NCI-H146 (cell line): Measurements from ENCODE around the gene CLIP4.

Experiments
- DNase-seq: peaks from one replicate; lab custom pipeline; 2025; lab: John Stamatoyannopoulos, UW

CLIP4 gene

DNA sequence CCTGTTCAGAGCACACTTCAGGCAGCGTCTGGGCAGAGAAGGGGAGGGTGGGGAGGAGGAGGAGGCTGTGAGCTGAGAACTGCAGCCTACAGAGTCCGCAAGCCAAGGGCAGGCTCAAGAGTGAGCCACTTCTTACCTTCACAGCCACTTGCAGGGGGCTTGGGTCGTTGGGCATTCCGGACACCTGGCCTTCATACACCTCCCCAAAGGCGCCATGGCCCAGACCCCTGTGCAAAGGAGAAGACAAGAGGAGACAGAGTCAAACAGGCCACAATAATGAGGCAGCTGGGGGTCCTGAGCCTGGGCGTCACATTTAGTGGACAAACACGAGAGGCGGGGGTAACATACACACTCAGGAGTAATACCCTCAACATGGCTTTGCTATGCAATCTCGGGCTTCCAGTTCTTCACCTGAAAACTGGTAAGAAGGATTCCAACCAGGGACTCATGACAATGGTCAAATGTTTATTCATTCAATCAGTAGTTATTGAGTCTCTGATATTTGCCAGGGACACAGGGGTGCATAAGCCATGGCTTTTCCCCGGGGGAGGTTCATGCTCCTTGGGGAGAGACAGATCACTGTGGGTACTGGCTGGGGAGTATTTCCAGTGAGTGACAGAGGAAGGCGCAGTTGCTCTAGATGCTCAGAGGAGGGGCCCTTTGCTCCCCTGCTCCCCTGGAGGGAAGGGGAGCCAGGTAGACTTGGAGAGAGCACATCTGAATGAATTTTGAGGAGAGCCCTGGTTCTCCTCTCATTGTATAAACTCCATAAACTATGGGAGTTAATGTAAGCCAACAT, 107.4 kb downstream of the CLIP4 start:
- DNase-seq, result no peak

DNA sequence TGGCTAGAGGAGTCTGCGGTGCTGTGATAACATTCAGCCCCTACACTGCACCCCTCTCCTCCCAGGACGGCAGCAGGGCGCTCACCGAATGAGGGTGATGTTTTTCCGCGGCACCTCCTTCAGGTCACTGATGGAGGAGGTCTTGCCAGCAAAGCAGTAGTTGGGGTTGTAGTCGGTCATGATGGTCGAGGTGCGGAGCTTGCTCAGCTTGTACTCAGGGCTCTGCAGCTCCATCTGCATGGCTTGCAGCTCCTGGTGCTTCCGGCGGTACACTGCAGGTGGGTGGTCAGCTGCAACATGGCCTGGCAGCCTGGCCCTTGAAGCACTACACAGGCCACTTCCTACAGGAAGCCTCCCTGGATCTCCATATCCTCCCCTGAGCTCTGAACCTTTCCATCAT, 108.0 kb downstream of the CLIP4 start:
- DNase-seq, result no peak

DNA sequence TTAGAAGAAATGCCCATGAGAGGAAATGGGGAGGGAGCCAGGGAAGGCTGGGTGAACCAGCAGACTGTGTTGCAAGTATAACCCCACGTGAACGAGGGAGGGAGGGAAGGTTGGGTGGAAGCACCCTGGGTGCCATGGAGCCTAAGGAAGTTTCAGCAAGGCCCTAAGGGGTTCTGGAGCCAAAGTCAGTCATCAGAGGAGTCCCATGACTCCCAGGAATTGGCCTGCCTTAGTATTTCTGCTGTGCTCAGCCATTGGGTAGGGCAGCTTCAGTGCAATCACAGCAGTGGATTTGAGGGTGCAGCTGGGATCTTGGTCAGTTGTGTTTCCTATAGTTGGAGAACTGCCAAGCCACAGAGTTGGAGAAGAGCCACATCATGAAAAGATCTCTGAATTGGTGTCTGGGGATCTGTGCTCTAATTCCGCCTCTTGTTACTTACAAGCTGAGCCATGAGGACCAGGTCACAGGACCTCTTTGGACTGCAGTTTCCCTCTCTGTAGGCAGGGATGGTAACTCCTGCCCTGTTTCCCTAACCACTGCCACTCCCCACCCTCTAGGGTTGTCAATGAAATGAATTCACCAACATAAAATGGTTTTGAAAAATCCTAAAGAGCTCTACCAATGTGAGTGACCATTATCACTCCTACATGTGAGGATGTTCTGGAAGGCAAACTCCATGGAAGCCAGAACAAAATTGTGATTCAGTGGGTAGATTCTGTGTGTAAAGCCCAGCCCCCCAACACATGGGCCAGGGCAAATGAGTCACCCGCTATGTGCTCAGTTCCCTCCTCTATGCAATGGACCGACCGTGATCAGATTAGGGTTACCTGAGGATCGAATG, 108.9 kb downstream of the CLIP4 start:
- DNase-seq, result no peak

DNA sequence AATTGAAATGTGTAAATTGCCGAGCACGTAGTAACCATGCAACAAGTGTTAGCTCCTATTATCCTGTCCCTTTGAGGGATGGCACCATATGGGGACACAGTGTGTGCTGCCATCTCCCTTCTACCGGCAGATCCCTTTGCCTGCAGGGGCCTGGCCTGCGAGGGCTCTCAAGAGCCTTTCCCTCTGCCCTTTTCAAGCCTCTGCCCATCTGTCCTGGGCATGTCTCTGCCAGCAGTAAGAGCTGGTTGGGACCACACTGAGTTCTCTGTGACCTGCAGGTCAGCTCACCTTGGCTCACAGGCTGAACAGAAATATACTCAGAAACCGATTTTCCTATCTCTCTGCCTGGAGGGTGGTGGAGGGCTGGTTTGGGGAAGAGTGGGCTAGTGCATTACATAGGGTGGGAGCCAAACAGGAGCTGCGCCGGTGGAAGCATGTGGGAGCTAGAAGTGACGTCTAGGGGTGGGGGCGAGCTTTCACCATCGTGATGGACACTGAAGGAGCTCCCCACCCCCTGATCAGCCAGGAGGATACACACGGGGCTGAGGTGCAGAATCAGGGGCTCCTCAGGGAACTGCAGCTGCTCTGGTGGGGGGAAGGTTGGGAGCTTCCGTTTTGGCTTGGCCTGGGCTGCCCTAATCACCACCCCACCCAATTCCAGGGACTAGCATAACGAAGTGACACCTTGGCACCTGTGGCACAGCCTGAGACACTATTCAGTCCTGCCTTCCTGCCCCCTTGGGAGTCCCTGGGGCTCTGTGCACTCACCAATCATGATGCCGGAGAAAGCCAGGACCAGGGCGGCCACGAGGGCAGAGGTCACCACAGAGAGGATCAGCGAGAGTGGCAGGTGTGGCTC, 109.7 kb downstream of the CLIP4 start:
- no peak for DNase-seq

DNA sequence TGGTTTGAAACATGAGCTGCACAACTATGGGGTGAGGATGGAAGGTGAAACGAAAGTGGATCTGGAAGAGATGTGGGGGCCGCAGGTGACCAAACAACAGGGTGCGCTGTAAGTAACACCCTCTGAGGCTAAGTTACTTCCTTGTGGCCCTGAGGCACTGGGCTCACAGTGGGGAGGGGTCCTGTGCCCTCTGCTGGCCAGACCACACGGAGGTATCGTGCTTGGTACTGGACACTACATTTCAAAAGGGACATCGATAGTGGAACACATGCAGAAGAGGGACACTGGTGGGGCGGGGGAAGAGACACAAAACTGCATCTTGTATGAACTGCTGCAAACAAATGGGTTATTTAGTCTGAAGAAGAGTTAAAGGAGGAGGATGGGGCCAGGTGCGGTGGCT, 110.6 kb downstream of the CLIP4 start:
- no peak for DNase-seq

DNA sequence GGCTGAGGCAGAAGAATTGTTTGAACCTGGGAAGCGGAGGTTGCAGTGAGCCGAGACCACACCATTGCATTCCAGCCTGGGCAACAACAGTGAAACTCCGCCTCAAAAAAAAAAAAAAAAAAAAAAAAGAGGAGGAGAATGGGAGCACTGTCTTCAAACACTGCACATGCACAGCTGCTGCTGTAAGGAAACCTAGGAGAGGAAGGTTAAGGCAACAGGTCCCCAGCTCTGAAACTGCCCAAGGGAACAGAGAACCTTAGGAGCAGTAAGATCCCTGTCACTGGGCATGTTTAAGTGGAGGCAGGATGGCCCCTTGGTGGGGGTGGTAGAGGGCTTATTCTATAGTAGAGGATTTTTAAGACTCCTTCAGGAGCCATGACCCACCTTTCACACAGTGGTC, 111.2 kb downstream of the CLIP4 start:
- no peak for DNase-seq

DNA sequence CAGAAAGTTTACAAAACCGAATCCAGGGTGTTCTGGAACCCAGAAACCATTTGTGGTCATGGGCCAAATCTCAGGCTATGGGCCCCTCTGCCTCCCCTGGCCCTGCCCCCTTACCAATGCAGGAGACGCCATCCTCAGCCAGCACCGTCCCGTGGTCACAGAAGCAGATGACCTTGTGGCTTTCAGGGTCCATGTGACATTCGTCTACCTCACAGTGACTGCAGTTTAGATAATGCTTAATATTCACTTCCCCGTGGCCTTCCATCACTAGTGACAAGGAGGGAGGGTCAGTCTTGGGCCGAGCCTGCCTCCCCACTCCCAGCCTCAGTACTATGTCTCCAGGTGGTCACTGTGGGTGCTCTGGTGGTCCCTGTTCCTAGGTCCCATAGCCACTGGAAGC, 111.6 kb downstream of the CLIP4 start:
- DNase-seq, result no peak

DNA sequence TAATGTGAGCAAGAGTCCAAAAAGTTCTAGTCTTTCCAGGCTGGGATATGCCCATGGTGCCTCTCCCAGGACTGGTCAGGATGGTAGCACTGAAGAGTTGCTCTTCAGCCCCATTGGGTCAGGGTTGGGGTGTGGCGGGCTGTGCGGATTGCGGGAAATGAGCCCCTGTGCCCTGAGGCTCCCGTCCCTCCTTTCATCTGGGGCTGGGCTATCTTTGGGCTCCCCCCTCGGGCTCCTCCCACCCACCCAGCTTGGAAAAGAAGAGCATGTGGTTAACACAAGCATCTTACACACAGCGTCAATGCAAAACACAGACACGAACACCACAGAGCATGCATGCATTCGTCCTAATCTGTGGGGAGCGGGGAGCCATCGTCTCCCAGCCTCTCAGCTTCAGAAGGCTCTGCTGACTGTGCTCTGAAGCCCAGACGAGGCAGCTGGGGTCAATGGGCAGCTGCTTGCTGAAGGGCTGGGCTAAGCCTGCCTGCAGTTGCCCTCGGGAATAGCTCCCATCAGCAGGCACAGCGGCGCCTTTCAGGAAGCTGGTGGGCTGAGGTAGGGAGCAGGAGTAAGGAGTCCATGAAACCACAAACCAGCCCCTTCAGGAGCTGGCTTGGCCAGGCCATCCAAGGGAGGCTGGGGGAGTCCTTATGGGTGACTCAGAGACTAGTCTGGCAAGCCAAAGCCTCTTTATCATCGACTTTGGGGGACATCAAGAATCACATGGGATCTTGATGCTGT, 112.9 kb downstream of the CLIP4 start:
- DNase-seq, result peak; percentile 26

DNA sequence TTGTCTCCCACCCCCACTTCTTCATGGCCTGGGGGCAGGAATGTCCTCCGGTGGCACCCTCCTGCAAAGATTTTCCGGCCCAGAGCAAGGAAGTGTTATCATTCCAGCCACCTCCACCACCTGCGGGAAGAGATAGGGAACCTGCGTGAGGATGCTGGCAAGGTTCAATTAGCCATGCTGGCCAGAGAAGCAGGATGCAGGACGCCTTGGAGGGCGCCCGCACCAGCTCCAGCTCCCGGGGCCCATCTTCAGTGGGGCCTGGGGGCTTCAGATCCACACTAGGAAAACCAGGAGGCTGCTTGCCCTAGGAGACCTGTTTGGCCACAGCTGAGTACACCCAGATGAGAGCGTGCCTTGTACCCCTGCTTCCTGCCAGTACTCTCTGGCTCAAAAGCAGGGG, 113.7 kb downstream of the CLIP4 start:
- DNase-seq, result no peak

DNA sequence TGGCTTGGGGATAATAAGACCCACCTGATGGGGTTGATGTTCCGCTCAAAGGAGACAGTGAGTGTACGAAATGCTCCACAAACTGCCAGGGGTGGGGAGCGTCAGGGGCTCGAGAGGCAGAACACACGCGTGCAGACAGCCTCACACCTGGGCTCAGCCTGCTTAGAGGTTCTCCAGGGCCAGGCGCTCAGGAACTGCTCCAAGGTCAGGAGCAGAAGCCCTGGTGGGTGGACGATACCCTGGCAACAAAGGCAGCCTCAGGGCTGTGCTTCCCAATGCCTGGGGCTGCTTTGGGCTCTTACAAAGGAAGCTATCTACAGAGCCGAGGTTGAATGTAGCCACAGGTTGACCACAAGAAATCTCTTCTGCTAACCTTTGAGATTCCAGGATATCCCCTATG, 114.4 kb downstream of the CLIP4 start:
- DNase-seq, result no peak

DNA sequence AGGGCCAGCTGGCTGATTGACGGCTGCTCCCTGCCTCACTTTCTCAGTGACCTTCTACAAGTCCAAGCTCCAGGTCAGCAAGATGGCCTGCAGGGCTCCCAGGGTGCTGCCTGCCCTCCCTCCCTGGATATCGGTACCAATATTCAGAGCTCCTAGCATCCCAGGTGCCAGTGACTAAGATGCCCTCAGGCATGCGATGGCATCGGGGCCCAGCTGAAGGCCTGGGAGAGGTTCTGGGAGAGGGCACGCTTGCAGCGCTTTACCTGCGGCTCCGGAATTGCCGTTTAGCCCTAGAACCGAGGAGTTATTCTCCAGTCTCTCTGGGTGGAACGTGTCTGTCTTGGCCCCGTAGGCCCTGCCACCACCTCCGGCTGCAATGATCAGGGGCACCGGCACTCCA, 116.8 kb downstream of the CLIP4 start:
- no peak for DNase-seq

DNA sequence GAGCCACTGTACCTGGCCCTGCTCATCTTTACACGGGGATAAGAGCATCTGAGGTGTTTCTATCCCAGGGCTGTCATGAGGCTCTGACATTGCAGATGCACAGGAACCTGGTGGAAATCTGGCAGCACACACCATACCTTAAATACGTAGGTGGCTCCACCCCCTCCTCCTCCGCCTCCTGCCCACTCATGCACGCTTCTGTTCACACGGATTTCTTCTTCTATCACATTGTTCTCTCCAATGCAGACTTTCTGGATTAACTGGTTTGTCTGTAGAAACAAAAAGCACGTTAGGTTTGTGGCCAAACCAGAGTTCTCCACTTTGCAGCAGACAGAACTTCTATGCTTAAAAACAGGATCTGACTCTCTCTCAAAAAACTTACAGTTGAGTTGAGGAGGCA, 118.2 kb downstream of the CLIP4 start:
- no peak for DNase-seq

DNA sequence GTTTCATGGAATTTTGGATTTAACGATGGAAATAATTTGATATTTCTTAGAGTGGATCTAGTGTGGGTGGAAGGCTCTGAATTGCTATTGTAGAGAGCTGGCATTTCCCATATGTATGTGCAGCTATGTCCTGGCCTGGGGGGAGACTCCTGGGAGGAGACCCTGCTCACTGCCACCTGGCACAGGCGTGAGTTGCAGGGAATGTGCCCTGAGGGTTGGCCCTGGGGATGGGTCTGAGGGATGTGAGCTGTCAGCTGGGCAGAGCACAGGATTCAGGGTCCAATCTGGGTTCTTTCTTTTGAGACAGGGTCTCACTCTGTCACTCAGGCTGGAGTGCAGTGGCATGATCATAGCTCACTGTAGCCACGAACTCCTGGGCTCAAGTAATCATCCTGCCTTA, 120.2 kb downstream of the CLIP4 start:
- DNase-seq, result no peak

DNA sequence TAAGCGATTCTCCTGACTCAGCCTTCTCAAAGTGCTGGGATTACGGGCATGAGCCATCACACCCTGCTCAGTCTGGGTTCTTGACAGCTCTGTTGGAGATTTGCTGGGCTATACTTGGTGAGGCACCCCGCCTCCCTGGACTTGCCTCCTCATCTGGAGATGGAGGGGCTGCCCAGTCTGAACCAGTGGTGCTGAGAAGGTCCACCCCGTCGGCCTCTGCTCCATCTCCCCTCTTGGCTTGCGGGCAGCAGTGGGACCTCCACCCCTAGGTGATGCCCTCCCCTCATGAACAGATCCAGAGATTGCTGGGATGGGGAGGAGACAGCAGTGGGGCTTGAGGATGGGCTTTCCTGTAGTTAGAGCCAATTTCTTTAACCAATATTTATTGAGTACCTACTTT, 120.9 kb downstream of the CLIP4 start:
- no peak for DNase-seq

DNA sequence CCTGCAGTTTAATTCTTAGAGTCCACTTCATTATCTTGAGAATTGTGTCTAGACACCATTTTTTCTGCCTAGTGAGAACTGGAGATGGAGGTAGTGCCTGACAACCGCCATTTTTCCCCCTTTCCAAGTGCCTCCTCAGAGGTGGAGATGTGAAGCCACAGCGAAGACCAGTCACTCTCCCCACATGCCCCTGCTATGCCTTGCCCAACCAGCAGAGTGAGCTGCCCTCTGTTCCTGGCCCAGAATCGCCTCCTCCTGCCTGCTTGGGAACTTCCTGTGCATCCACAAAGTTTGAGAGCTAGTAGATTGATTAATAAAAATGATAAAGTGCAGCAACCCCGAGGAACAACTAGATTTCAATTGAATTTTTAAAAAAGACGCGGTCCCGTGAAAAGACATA, 123.3 kb downstream of the CLIP4 start:
- DNase-seq, result peak; percentile 44
